ENCODE data around the gene OTOS. TPM values are rescaled to one million over a fixed set of nuclear protein-coding genes. Genes with fewer than 3 reads are reported as not detected.

The OTOS gene
- total RNA-seq, 6 experiments from 2014 or later: not detected

DNA sequence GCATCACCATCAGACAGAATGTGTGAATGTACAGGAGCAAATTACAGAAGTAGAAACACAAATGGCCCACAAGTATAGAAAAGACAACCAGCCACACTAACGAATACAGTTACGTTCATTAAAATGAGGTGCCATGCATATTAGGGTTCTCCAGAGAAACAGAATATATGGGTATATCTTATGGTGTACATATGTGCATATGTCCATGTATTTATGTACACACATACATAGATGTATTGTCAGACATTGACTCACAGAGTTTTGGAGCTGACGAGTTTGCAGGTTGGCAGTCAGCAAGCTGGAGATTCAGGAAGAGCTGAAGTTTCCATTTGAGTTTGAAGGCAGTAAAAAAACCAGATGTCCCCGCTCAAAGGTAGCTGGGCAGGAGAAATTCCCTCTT, 37.3 kb downstream of the OTOS start:
- no peak for ATAC-seq
- no peak for TF ChIP-seq POLR2A (IDR thresholded peaks at IDR 0.05)
- TF ChIP-seq, protein P1, sequence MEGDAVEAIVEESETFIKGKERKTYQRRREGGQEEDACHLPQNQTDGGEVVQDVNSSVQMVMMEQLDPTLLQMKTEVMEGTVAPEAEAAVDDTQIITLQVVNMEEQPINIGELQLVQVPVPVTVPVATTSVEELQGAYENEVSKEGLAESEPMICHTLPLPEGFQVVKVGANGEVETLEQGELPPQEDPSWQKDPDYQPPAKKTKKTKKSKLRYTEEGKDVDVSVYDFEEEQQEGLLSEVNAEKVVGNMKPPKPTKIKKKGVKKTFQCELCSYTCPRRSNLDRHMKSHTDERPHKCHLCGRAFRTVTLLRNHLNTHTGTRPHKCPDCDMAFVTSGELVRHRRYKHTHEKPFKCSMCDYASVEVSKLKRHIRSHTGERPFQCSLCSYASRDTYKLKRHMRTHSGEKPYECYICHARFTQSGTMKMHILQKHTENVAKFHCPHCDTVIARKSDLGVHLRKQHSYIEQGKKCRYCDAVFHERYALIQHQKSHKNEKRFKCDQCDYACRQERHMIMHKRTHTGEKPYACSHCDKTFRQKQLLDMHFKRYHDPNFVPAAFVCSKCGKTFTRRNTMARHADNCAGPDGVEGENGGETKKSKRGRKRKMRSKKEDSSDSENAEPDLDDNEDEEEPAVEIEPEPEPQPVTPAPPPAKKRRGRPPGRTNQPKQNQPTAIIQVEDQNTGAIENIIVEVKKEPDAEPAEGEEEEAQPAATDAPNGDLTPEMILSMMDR (IDR thresholded peaks at IDR 0.05): no peak
- DNase-seq: no peak
- Histone ChIP-seq H3K27ac (no peak overlapping the region), H3K27me3 (no peaks in the 10 kb centered on the region), H3K9me3 (no peaks in the 10 kb centered on the region), H3K4me3 (no peak overlapping the region), H3K36me3 (no peaks in the 10 kb centered on the region), H3K4me1 (no peaks in the 10 kb centered on the region)
- intact Hi-C loops (cut with DNase I): no loop called here
- WGBS (ENCODE audit: insufficient coverage, low coverage, low lambda C conversion rate, missing lambda C conversion rate): 58% methylated on average over 4 of the region's 4 CpGs

- DNase-seq (no peak), ATAC-seq (peak in 1 of 4 donors; percentile 44)
- Histone ChIP-seq H3K36me3 (no peaks in the 10 kb centered on the region), H3K4me3 (no peak overlapping the region), H3K4me1 (no peaks in the 10 kb centered on the region), H3K27ac (no peak overlapping the region), H3K9me3 (no peaks in the 10 kb centered on the region), H3K27me3 (peaks cover 0 to 3% of the 10 kb centered on the region in 2 donors)
- WGBS (ENCODE audit: insufficient coverage, low coverage, low lambda C conversion rate, missing lambda C conversion rate): 38% methylated on average over 2 of the region's 2 CpGs
- TF ChIP-seq POLR2A (IDR thresholded peaks at IDR 0.05): no peak
- intact Hi-C loops (cut with DNase I): no loop called here
Observed at GRCh38 chr2:240098349-240098748, 42.1 kb downstream of the OTOS start.

GRCh38 chr2:240095556-240096523, 44.6 kb downstream of the OTOS start:
- Histone ChIP-seq H3K4me3 (no peak overlapping the region), H3K4me1 (no peaks in the 10 kb centered on the region), H3K27ac (no peak overlapping the region), H3K36me3 (no peaks in the 10 kb centered on the region), H3K9me3 (no peaks in the 10 kb centered on the region), H3K27me3 (peaks cover 0 to 3% of the 10 kb centered on the region in 2 donors)
- DNase-seq (no peak), ATAC-seq (no peak)
- intact Hi-C loops (cut with DNase I): no loop called here
- TF ChIP-seq, protein P1 (IDR thresholded peaks at IDR 0.05): no peak
- no peak for TF ChIP-seq POLR2A (IDR thresholded peaks at IDR 0.05)
- WGBS (ENCODE audit: insufficient coverage, low coverage, low lambda C conversion rate, missing lambda C conversion rate): 0% methylated on average over 1 of the region's 43 CpGs

DNA sequence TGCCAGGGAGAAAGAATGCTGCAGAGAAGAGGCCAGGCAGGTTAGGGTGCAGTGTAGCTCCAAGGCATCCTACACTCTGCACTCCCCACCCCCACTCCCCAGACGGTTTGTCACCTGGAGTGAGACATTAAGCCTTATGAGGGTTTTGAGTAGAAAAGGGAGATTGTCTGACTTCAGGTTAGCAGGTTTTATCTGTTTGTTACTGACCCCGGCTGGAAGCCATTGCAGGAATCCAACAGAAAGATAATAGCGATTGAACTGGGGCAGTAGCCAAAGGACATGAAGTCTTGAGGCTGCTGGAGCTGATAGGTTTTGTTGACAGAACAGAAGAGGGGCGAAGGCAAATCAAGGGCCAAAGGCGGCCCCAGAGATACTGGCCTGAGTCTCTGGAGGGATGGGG, 51.2 kb downstream of the OTOS start:
- DNase-seq: no peak
- ATAC-seq: no peak
- H3K27ac ChIP-seq: no peak overlapping the region
- no peak overlapping the region for H3K4me3 ChIP-seq
- peaks cover 0 to 5% (median 0%) of the 10 kb centered on the region in 4 donors for H3K9me3 ChIP-seq
- intact Hi-C loops (cut with DNase I): no loop called here
- TF ChIP-seq, protein P1 (IDR thresholded peaks at IDR 0.05): no peak
- TF ChIP-seq POLR2A (IDR thresholded peaks at IDR 0.05): no peak
- H3K36me3 ChIP-seq: no peaks in the 10 kb centered on the region
- H3K4me1 ChIP-seq: no peaks in the 10 kb centered on the region
- H3K27me3 ChIP-seq: no peaks in the 10 kb centered on the region
- 40% methylated on average over 5 of the region's 5 CpGs for WGBS (ENCODE audit: insufficient coverage, low coverage, low lambda C conversion rate, missing lambda C conversion rate)

Other genes starting within 250 kb of the OTOS start
- gene NDUFA10, start 115.3 kb downstream of the OTOS start, total RNA-seq: 100 to 1,000 TPM in 5 of 6 experiments, 10 to 100 TPM in 1; 84.1 to 162 (median 116) TPM
- gene OR6B2, start 110.2 kb downstream of the OTOS start, total RNA-seq: not detected
- not detected for gene OR6B3, start 87.1 kb downstream of the OTOS start, total RNA-seq
- 10 to 100 TPM; 33.1 to 66.1 (median 45.8) TPM for gene COPS9, start 4.4 kb downstream of the OTOS start, total RNA-seq